NCI-H1436 (cell line): ENCODE results near the gene CCNL2.
"Not testable (repeated sequence)": the region's sequence is repeated elsewhere in the genome, so short reads cannot be mapped to it uniquely, and the experiment has no call there.

Experiments
- DNase-seq: peaks from one replicate; lab custom pipeline; 2025; lab: John Stamatoyannopoulos, UW

CCNL2 gene

DNA sequence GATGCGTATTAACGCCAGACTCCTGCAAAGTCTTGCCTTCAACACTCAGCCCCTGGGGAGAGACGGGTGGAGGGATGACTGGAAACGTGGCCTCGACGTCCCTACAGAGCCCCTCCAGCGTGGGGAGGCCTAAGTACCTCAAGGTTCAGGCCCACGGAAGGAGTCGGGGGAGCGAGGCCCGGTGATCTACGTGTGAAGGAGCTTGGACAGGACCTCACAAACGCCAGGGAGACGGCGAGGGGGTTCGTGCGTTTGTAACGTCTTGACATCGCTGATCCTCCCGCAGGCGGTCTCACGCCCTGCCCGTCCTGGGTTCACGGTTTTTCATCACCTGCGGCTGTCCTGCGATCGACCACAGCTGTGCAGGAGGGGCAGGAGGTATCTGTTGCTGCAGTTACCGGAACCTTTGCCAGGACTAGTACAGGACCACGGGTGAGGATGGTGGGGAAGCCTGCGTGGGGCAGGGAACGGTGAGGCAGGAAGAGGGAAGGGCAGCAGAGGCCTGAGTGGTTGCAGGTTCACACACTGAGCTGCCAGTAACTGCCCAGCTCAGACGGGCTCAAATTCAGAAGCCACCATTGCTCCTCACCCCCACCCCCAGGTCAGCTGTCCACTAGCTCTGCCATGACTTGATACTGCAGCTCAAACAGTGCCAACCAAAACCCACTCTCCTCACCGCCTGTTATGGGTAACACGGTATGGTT, 889 bp upstream of the CCNL2 start:
- DNase-seq, result no peak

DNA sequence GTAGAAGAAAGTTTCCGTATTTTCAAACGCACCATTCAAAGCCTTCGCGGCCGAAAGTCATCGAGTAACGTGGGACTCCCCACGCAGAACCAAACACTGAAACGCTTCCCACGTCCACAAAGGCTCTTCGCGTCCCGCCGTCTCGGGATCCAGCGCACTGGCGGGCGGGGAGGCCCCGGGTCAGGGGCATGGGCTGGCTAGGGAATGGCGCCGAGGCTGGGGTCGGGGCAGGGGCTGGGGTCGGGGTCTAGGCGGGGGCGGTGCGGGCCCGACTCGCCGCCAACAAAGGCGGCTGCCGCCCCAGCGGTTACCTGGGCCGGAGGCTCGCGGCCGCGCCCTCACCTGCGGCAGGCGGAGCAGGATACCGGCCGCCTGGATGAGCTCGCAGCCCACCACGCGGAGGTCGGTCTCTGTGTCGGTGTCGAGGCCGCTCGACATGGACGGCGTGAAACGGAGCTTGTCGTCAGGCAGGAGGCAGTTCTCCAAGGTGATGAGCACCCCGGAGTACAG, 403 bp downstream of the CCNL2 start:
- no peak for DNase-seq

DNA sequence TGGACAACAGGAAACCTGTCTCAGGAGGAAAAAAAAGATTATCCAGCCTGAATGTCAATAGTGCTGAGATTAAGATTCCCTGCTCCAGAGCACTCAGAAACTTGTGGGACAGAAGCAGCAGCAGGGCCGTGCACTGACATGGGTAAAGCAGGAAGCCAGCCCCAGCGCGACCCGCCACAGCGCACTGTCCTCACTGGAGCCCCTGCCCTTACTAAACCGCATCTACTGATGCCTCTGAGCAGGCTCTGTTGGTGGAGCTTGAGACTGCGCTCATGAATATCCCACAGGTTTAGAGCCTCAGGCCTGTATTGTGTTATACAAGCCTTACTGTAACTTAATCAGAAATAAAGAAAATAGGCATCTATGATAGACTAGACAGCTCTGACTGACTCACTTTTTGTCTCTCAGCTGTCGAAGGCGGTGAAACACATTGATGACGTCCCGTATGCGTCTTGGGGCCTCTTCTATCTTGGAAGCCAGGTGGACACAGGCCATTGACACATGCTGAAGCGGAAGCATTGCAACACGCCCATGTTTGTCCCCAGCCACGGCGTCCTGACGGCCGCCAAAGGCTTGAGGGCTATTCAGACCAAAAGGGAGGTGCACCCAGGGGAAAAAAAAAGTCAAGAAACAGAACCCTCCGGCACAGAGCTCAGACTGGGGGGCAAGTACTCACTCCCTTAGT, 1.2 kb downstream of the CCNL2 start:
- no peak for DNase-seq

DNA sequence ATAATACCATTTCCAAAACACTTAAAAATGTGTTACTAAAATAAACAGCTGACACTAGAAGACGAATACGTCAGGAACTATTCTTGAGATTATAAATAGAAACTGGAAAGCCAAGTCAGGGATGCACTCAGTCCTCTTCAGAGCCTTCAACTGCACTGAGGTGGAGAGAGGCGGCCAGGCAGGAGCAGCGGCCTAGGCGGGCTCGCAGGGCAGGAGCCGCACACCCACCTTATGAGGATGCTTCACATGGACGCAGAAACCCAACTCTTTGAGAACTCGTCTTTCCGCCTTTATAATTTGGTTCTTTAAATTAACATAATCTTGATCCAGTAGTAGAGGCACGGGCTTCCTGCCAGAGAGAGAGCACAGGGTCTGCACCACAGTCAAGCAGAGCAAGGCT, 4.0 kb downstream of the CCNL2 start:
- no peak for DNase-seq

DNA sequence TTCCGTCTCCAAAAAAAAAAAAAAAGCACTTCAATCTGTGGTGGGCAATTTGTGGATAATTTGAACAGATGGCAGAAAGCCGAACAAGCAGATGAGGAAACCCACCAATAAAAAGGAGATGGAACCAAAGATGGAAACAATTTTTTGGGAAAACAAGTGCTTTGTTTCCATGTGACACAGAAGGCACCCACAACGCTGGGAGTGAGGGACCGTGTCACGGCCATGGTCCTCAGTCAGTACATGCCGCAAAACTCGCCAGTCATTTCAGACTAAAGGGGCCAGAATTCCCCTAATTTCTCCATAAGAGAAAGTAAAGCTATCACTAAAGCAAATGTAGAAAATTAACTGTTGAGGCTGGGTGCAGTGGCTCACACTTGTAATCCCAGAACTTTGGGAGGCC, 5.0 kb downstream of the CCNL2 start:
- no peak for DNase-seq

DNA sequence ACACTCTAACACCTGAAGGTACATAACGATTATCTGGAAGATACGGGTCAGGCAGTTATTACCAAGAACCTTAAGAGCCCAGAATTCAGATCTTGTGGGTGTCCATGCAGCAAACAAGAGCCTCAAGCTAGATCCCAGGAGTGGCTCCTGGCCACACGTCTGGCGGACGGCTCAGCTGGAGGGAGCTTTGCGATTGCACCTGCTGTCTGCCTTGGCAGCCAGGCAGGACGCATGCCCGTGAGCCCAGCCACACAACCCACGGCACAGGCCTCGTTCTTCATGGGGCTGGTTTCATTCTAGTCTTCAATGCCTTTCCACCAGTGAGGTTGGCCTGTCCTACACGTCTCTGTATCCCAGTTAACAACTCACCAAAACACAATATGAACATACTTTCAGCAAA, 5.7 kb downstream of the CCNL2 start:
- no peak for DNase-seq

DNA sequence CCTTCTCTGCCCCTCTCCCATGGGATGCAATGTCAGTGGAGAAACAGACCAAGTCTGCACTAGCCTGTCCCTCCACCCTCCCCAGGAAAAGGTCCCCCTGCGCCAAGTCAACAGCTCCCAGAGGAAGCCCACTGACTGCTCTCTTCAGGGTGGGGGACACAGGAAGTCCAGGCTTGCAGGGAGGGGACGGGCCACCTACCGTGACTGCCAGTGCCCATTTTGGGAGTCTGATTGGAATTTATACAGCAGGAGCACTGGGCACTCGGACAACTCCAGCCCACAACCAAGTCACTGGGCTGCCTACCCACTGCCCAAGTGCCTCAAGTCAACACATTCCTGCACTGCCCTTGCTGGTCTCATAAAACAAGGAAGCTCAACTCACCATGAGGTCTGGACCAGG, 6.1 kb downstream of the CCNL2 start:
- DNase-seq, result no peak

DNA sequence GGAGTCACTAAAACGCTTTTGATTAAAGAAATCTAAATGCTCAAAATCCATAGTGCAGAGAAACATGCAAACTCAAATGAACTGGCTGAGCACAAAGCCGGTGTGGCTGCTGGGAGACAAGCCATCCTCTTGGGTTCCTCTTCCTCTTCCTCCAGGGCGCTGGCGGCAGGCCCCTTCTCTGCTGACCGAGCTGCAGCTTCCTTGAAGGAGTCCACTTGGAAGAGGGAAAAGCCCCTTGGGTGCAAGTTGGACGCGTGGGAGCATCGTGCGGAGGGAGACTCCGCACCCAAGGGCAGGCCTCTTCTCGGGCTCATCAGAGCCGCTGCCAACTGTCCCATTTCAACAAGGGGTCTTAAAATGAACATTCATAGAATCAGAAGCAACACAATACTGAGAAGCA, 7.9 kb downstream of the CCNL2 start:
- no peak for DNase-seq

DNA sequence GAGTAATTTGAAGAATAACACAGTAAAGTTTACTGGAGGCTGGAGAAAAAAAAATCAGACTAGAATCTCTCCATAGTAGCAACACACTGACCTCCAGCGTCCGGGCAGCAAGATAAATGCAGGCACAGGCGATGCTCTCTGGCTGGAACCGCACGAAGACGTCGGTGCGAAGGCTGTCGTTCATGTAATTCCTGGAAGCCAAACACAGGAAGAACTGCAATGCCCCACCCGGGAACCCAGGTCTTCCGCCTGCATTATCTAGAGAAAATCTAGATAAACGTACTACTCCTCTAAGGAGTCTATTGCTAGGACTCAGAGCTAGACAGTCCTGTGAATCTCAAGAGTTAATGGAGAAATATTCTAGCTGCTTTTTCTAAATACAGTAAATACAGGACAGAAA, 8.5 kb downstream of the CCNL2 start:
- no peak for DNase-seq

DNA sequence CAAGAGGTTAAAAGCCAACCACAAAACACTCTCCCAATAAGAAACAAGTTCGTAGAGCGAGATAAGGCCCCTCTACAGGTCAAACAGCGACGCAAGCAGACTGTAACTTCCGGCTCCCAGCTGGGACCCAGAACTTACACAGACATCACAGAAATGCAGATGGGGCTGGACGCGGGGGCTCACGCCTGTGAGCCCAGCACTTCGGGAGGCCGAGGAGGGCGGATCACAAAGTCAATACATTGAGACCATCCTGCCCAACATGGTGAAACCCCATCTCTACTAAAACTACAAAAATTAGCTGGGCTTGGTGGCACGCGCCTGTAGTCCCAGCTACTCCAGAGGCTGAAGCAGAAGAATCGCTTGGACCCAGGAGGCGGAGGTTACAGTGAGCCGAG, 11.1 kb downstream of the CCNL2 start:
- DNase-seq, result no peak

DNA sequence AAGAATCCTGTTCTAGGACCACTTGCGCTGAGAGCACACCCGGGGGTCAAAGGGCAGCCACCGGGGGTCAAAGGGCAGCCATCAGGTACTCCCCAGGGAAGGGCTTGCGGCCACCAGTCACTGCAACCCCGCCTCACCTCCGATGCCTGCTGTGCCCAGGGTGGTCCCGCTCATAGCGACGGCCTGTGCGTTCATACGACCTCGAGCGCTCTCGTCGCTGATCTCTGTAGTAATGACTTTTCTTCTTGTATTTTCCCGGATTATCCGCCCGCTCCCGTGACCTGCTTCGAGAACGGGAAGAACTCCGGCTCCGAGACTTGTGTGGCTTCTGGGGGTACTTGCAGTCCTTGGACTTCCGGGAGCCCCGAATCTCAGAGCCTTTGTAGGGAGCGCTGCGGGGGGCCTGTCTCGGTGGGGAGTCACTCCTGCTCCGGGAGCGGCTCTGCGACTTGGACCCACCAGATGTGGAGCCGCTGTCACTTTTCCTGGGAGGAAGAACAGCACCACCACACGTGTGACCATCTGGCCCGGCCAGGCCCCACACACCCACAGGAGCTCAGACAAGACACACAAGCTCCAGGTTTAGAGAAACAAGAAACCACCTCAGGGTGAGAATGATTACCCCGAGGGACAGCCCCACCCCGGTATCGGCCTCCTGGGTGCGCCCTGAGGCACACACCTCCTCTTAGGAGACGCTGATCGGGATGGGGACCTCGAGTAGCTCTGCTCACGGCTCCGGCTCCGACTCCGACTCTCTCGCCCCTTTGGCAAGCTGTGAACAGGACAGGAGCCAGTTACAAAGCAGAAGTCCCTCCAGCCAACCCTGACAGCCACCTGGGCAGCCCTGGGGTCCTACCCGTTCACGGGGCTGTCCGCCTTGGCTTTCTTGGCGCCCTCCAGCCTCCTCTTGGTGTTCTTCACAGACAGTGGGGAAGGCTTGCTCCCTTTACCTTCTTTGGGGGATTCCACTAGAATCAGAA, 11.7 kb downstream of the CCNL2 start:
- no peak for DNase-seq

DNA sequence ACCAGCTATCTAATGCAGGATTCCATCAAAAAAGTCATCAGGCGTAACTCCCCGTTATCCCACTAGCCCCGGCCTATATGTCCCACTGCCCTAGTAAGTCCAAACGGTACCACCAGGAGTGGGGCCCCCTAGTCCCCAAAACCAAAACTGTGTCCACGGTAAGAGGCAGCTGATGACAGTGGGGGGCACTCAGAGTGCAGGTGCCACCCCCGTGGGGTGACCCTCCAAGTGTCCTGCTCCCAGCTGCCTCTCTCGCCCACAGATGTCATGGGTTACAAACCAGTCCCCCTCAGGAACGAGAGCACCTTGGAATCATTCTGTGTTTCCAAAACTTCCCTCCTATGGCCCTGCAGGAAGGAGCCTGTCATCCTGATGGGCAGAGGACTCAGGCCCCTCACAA, 13.2 kb downstream of the CCNL2 start:
- DNase-seq, result no peak

DNA sequence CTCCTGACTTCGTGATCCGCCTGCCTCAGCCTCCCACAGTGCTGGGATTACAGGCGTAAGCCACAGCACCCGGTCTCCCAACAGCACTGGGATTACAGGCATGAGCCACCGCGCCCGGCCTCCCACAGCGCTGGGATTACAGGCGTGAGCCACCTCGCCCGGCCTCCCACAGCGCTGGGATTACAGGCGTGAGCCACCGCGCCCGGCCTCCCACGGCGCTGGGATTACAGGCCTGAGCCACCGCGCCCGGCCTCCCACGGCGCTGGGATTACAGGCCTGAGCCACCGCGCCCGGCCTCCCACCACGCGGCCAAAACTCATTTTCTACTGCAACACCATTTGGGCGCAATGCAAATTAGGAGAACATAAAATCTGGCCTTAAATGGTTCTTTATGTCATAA, 13.8 kb downstream of the CCNL2 start:
- DNase-seq, result not testable (repeated sequence)

DNA sequence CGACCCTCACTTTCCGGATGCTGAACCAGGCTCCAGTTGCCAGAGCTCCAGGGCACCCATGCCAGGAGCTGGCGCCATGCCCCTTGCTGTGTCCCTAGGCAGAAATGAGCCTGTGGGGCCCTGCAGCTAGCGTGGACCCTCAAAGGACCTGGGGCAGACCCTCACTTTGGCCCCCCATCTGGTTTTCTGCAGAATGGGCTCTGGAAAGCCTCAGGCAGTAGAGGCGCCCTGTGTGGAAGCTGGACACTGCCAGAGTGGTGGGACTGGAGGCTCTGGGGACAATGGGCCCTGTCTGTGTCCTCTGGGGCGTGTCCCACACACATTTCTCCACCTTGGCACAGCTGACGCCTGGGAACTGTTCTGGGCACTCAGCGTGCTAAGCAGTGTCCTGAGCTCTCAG, 17.8 kb downstream of the CCNL2 start:
- no peak for DNase-seq

DNA sequence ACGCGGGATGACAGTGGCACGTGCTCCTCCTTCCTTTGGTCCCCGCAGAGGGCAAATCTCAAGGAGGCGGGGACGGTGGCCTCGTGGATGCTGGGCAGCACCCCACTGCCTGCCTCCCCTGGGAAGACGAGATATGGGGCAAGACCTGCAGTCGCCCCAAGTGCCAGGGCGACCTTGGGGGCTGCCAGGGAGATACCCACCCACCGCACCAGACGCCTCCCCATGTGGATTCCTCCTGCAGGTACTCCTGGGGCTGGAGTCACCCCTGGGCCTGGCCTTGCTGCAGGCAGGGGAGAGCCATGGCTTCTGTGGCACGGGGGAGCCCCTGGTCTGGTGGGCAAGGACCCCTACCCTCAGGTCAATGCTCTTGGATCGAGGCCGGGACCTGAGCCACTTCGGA, 18.3 kb downstream of the CCNL2 start:
- DNase-seq, result no peak

DNA sequence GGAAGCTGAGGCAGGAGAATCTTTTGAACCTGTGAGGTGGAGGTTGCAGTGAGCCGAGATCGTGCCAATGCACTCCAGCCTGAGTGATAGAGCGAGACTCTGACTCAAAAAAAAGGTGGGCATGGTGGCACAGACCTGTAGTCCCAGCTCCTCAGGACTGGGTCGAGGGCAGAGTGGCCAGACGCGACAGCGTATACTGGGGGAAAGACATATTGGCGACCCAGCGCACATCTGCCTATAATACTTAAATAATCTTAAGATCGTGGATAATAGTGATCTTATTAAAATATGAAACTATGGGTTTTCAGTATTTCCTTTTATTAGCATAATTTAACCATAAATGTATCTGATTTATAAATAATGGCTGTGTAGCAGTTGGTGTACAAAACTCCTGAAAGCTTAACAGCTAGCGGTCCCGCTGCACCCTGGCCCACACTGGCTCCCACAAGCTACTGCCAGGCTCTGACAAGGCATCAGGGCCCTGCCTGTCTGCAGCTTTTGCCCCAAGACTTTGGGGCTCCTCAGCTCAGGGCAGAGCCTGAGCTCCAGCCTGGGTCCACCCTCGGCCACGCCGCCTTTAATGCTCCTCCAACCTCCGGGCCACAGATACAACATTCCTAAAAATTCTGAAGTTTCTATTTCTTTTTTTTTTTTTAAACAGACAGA, 21.5 kb downstream of the CCNL2 start:
- DNase-seq, result no peak

DNA sequence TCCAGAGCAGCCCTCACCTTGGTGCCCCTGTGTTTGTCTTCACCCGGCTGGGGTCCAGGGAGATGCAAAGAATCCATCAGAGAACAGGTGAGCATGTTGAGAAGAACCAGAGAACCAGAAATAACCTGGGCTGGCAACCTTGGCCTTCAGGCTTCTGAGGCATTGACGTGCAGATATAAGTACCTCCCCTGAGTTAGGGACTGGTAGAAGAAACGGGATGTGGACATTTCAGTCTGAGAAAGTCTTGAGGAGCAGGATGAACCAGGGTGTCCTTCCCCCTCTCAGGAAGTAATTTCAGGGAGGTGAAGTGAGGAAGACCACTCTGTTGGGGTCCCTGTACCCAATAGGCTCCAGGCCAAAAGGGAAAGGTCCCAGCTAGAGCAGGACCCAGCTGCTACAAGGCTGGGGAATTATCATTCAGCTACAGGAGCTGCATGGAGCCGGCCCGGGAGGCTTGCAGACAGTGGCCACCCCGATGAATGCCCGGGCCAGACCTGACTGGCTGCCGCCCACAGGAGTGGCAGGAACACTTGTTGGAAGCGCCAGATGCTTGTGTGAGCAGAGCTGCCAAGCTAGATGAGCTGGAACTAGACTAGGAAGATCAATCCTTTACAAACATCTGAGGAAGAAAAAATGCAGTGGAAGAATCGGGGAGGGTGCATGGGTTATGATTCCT, 22.4 kb downstream of the CCNL2 start:
- no peak for DNase-seq

DNA sequence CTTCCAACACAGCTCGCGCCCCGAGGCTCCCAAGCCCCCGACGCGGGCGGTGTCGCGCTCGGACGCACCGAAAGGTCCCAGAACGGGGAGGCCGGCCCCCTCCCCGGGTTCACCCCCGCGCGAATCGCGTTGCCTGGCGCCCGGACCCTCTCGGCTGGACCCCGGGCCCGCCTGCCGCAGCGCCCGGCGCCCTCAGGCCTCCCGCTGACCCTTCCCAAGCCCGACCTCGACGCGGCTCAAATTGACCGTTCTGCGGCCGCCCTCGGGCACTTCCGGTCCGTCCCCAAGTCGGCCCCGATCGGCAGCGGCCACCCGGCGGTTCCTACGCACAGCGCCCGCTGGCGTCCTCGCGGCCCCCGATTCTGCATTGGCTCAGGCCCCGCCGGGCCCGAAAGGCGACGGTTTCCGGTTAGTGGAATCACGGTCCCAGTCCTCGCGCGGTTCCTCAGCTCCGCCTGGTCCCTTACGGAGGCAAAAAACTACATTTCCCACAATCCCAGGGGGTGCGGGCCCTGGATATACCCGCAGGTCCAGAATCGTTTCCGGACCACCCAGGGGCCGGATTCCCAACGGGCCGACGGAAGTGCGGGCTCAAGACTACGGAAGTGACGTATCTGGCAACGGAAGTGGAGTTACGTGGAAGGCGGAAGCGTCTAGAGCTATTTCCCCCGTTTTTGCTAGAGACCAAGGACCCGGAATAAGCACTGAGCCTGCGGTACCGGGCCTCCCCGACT, 24.0 kb downstream of the CCNL2 start, which contains the start of gene AURKAIP1:
AURKAIP1 (minus strand) TSS at position 279 of the 734 bp plus-strand sequence. CDS start 451 bp downstream, outside the sequence.
- peak; percentile 99 for DNase-seq

DNA sequence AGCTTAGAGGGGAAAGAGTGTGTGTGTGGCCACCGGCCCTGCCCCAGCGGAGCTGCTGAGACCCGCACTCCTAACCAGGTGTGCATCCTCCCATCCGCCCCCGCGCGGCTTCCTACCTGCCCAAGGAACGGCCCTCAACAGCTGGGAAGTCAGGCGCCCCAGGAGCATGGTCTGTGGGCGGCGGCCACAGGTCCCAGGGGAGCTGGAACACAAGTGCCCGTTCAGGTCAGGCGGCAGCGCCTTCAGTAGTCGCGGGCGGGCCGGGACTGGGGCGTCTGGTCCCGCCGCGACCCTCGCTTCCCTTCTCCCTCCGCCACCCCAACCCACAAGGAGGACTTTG, 24.6 kb downstream of the CCNL2 start:
- peak; percentile 4 for DNase-seq

DNA sequence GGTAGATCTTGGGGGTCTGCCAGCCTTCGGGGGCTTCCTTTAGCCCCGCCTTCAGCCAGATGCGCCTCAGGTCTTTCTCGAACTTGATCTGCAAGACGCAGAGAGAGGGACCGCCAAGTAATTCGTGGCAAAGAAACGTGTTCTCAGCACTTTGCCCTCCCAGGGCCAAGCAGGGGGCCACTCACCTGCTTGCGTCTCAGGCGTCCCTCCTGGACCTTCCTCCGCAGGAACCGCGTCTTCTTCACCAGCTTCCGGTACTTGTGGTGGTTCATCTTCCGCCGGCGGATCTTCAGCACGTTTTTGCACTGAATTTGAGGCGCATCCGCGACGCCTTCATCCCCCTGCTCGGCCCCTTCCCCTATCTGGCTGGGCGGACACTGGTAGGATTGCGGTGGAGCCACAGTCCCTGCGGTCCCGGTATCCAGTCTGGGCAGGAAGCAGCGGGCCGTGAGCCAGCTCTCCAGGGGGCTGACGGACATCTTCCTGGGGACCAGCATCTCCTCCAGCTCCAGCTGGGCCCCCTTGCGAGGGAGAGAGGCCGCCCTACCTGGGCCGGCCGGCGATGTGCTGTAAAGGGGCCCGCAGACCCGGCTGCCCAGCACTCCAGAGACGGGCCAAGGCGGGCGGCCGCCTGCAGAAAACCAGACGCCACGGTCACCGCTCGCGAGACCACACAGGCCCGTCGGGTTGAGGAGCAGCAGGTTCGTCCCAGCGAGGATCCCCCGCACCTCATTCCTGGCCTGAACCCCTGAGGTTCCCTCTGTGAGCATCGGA, 25.1 kb downstream of the CCNL2 start:
- DNase-seq, result no peak
